H1 (cell line): ENCODE measurements around the gene FGF14. TPM values are rescaled to one million over a fixed set of nuclear protein-coding genes. Genes with fewer than 3 reads are reported as not detected.

Experiments
- CHD1 ChIP-seq: IDR thresholded peaks from 2 replicates; pipeline ENCODE4 v1.6.1; 2012; ENCODE audit warnings: low read depth, low read length, improper control_type of control experiment
- EP300 ChIP-seq, 2 experiments: IDR thresholded peaks; 1 replicate in 1 of 2; 2 replicates in 1 of 2; pipeline ENCODE4 v1.6.1; 2011 to 2012; ENCODE audit warnings: low read depth in 2 of 2, low read length in 2 of 2, mild to moderate bottlenecking in 2 of 2, borderline replicate concordance in 1 of 2, inconsistent platforms in 1 of 2, moderate library complexity in 1 of 2
- RFX5 ChIP-seq: IDR thresholded peaks from 2 replicates; pipeline ENCODE4 v1.6.1; 2011; ENCODE audit warnings: low read depth, low read length, improper control_type of control experiment, borderline replicate concordance
- polyA plus RNA-seq, 7 experiments: library from polyadenylated mRNA; depleted of rRNA in 3 of 7; stranded (reverse) in 5 of 7; unstranded in 2 of 7; fragments of >200 nt in 5 of 7; fragments of 200-250 nt in 2 of 7; gene quantifications; 1 replicate in 5 of 7; 2 replicates in 1 of 7; 4 replicates in 1 of 7; pipeline versions ENCODE4 v1.2.1 to v1.2.3, GENCODE V29; 2011 to 2013; ENCODE audit warnings: missing spikeins in 2 of 7, mixed read lengths in 2 of 7
- total RNA-seq: library from RNA; stranded (reverse); fragmentation: NEBNext Ultra II Directional; extraction: Animal tissue kit (Norgen Biotek cat#: 25700); gene quantifications from 2 replicates; pipeline ENCODE4 v1.2.1, GENCODE V29; 2021

FGF14 gene
- total and polyA plus RNA-seq, 2 of the 8 experiments (the other 6 are each of a cell fraction or from before 2014, with no cell fraction given): 0.05 to 0.58 TPM

GRCh38 chr13:102040812-102041211, 361.0 kb downstream of the FGF14 start (continued):
- TF ChIP-seq RFX5 (no peak), EP300 (IDR thresholded peaks at IDR 0.05; ENCODE audit: borderline replicate concordance in 1 of 2, low read depth in 2 of 2, low read length in 2 of 2) (no peak), CHD1 (no peak)
